CD4-positive, alpha-beta T cell (primary cell): Measurements from ENCODE around the gene TGIF2. TPM values are rescaled to one million over a fixed set of nuclear protein-coding genes. Genes with fewer than 3 reads are reported as not detected.

Experiments
- ATAC-seq: fragments of 200-7000 bp; cut with Tn5 transposase; one replicate; pipeline ENCODE4 v1.10.0; 2022; ENCODE audit warnings: mild to moderate bottlenecking; ENCODE audit not compliant: poor library complexity
- CTCF ChIA-PET: fragments of 350-600 bp; sonication (Branson Sonifier 250); formaldehyde crosslinking; loops from one replicate; lab custom pipeline; 2021; ENCODE audit warnings: antibody characterized with exemption, inconsistent platforms; lab: Charles Lee
- POLR2A ChIA-PET: fragments of 350-600 bp; sonication (Branson Sonifier 250); formaldehyde crosslinking; loops from one replicate; lab custom pipeline; 2021; ENCODE audit warnings: antibody characterized with exemption, inconsistent platforms; lab: Charles Lee
- DNase-seq, 14 experiments: peaks; one replicate each; pipeline ENCODE4 v3.0.0-alpha.2; 2013 to 2020; ENCODE audit warnings: mixed read lengths in 2 of 14
- H3K27ac ChIP-seq, 2 donors: one replicate each; pipeline versions ENCODE4 v1.5.1 to v1.7.0; 2013; ENCODE audit warnings: low read length in 2 of 2, low read depth in 1 of 2, mild to moderate bottlenecking in 1 of 2
- H3K27me3 ChIP-seq, 2 experiments: 1 replicate in 1 of 2; 2 replicates in 1 of 2; pipeline versions ENCODE4 v1.6.1 to v1.7.0; 2013; ENCODE audit warnings: low read length in 2 of 2, control low read depth in 1 of 2, mild to moderate bottlenecking in 1 of 2, moderate library complexity in 1 of 2; ENCODE audit not compliant: insufficient read depth in 2 of 2, control insufficient read depth in 1 of 2
- H3K36me3 ChIP-seq: one replicate; pipeline ENCODE4 v1.6.1; 2013; ENCODE audit warnings: low read length, control low read depth; ENCODE audit not compliant: insufficient read depth
- H3K4me1 ChIP-seq: one replicate; pipeline ENCODE4 v1.6.1; 2013; ENCODE audit warnings: low read length, control low read depth; ENCODE audit not compliant: insufficient read depth
- H3K4me3 ChIP-seq: one replicate; pipeline ENCODE4 v1.5.1; 2013; ENCODE audit warnings: mild to moderate bottlenecking, low read length, moderate library complexity
- H3K9me3 ChIP-seq, 2 experiments: 1 replicate in 1 of 2; 2 replicates in 1 of 2; pipeline versions ENCODE4 v1.6.1 to v1.7.0; 2013; ENCODE audit warnings: low read length in 2 of 2, mild to moderate bottlenecking in 2 of 2, control low read depth in 1 of 2, moderate library complexity in 1 of 2; ENCODE audit not compliant: control insufficient read depth in 1 of 2, insufficient read depth in 1 of 2
- H3K27ac Mint-ChIP-seq: one replicate; pipeline ENCODE4 v1.8.0; 2020; ENCODE audit warnings: mixed read lengths
- H3K27me3 Mint-ChIP-seq: one replicate; pipeline ENCODE4 v1.8.0; 2021; ENCODE audit warnings: mixed read lengths
- H3K36me3 Mint-ChIP-seq: one replicate; pipeline ENCODE4 v1.8.0; 2021; ENCODE audit warnings: low read depth, mixed read lengths
- H3K4me1 Mint-ChIP-seq: one replicate; pipeline ENCODE4 v1.8.0; 2021; ENCODE audit warnings: low read depth, mixed read lengths
- H3K4me3 Mint-ChIP-seq: one replicate; pipeline ENCODE4 v1.8.0; 2020; ENCODE audit warnings: mild to moderate bottlenecking, mixed read lengths
- H3K9me3 Mint-ChIP-seq: one replicate; pipeline ENCODE4 v1.8.0; 2020; ENCODE audit warnings: mixed read lengths
- CTCF ChIP-seq: fragments of 200-600 bp; IDR thresholded peaks from one replicate; pipeline ENCODE4 v1.8.0; 2022; ENCODE audit warnings: antibody characterized with exemption, mild to moderate bottlenecking
- intact Hi-C, 2 experiments: fragments of 100-400 bp; cut with DNase I in 1 of 2; cut with micrococcal nuclease in 1 of 2; formaldehyde crosslinking; loops; one replicate each; pipeline versions ENCODE4 v1.15.1 to v1.9.0; 2023 to 2025; cut with DNase I, micrococcal nuclease
- total RNA-seq, 174 experiments: library from RNA in 2 of 174; stranded (reverse) in 2 of 174; gene quantifications; one replicate each; pipeline ENCODE4 v1.2.3 and lab custom pipeline; 2021 to 2026

Gene TGIF2
- total RNA-seq, 2 experiments from 2014 or later, result 29.2 to 34.5 TPM

GRCh38 chr20:36546111-36546736, 27.2 kb upstream of the TGIF2 start:
- no peaks in the 10 kb centered on the region for H3K27me3 Mint-ChIP-seq
- intact Hi-C loops, result no loop called here
- H3K27ac ChIP-seq, result no peak overlapping the region
- peaks cover 5% of the 10 kb centered on the region for H3K4me1 ChIP-seq
- H3K4me3 Mint-ChIP-seq, result no peak overlapping the region
- ChIA-PET POLR2A (no interaction called here), CTCF (no interaction called here)
- no peaks in the 10 kb centered on the region for H3K4me1 Mint-ChIP-seq
- H3K27ac Mint-ChIP-seq, result no peak overlapping the region
- DNase-seq, result no peak
- no peaks in the 10 kb centered on the region for H3K36me3 Mint-ChIP-seq
- no peak for ATAC-seq
- H3K4me3 ChIP-seq, result no peak overlapping the region
- H3K36me3 ChIP-seq, result no peaks in the 10 kb centered on the region
- no peak for TF ChIP-seq CTCF
- H3K27me3 ChIP-seq, result peaks cover 0 to 3% of the 10 kb centered on the region in 2 experiments
- H3K9me3 ChIP-seq, result peaks cover 0 to 6% of the 10 kb centered on the region in 2 experiments
- no peaks in the 10 kb centered on the region for H3K9me3 Mint-ChIP-seq

- TF ChIP-seq CTCF, result no peak
- Mint-ChIP-seq H3K36me3 (no peaks in the 10 kb centered on the region), H3K9me3 (no peaks in the 10 kb centered on the region), H3K27ac (no peak overlapping the region), H3K4me3 (no peak overlapping the region), H3K27me3 (no peaks in the 10 kb centered on the region), H3K4me1 (no peaks in the 10 kb centered on the region)
- intact Hi-C loops, result no loop called here
- ATAC-seq (no peak), DNase-seq (no peak)
- ChIA-PET CTCF (no interaction called here), POLR2A (no interaction called here)
- Histone ChIP-seq H3K4me1 (no peaks in the 10 kb centered on the region), H3K27ac (no peak overlapping the region), H3K9me3 (no peaks in the 10 kb centered on the region), H3K36me3 (no peaks in the 10 kb centered on the region), H3K4me3 (no peak overlapping the region), H3K27me3 (no peaks in the 10 kb centered on the region)
Observed at GRCh38 chr20:36547186-36548005, 26.0 kb upstream of the TGIF2 start.

- H3K9me3 Mint-ChIP-seq, result no peaks in the 10 kb centered on the region
- H3K36me3 Mint-ChIP-seq, result no peaks in the 10 kb centered on the region
- TF ChIP-seq CTCF, result no peak
- H3K27me3 Mint-ChIP-seq, result no peaks in the 10 kb centered on the region
- no peak overlapping the region for H3K4me3 ChIP-seq
- no peaks in the 10 kb centered on the region for H3K9me3 ChIP-seq
- H3K4me1 Mint-ChIP-seq, result no peaks in the 10 kb centered on the region
- no peak for ATAC-seq
- no peaks in the 10 kb centered on the region for H3K36me3 ChIP-seq
- DNase-seq, result peak in 1 of 14 experiments; percentile 14
- H3K27ac Mint-ChIP-seq, result no peak overlapping the region
- no peaks in the 10 kb centered on the region for H3K27me3 ChIP-seq
- ChIA-PET CTCF (no interaction called here), POLR2A (no interaction called here)
- intact Hi-C loops, result no loop called here
- no peak overlapping the region for H3K4me3 Mint-ChIP-seq
- no peak overlapping the region for H3K27ac ChIP-seq
- H3K4me1 ChIP-seq, result no peaks in the 10 kb centered on the region
Observed at GRCh38 chr20:36548006-36548315, 25.4 kb upstream of the TGIF2 start.
